HCT116 (cell line): ENCODE data around the gene MTG2. TPM values are rescaled to one million over a fixed set of nuclear protein-coding genes. Genes with fewer than 3 reads are reported as not detected.

Experiments
- ATAC-seq: fragments of 200-7000 bp; cut with Tn5 transposase; 2 replicates; pipeline ENCODE4 v1.9.1; 2020; ENCODE audit warnings: mild to moderate bottlenecking, moderate library complexity
- BruUV-seq: library from RNA; stranded (reverse); fragments of 400-500 nt; replicated peaks from 2 replicates; lab custom pipeline; 2021; lab: Mats Ljungman, UMichigan
- CTCF ChIA-PET: fragments of 300-600 bp; sonication (Branson Sonifier 250); formaldehyde crosslinking; loops from one replicate; lab custom pipeline; 2021; ENCODE audit warnings: antibody characterized with exemption; lab: Charles Lee
- POLR2A ChIA-PET: fragments of 300-600, 350-600 bp; sonication (Branson Sonifier 250); formaldehyde crosslinking; loops from one replicate; lab custom pipeline; 2021; ENCODE audit warnings: antibody characterized with exemption; lab: Charles Lee
- RAD21 ChIA-PET, 2 experiments: fragments of 300-600 bp; sonication (Branson Sonifier 250); formaldehyde crosslinking; loops; one replicate each; lab custom pipeline; 2023; ENCODE audit warnings: low total read pairs in 2 of 2; ENCODE audit not compliant: uncharacterized antibody in 2 of 2, unreplicated experiment in 2 of 2, low non-redundant PET in 1 of 2; lab: Charles Lee
- DNase-seq: peaks from one replicate; pipeline ENCODE4 v3.0.0-alpha.2; 2010; ENCODE audit warnings: low read depth, low spot score
- H2AFZ ChIP-seq: fragments of 200-600 bp; shearing (Covaris generic), sonication (generic); 2 replicates; pipeline ENCODE4 v1.6.1; 2017; ENCODE audit warnings: low read depth, mixed run types, mixed read lengths, antibody characterized with exemption, low read length; ENCODE audit not compliant: poor library complexity, severe bottlenecking
- H3K27ac ChIP-seq: 2 replicates; pipeline ENCODE4 v1.5.1; 2012; ENCODE audit warnings: low read depth, low read length
- H3K27me3 ChIP-seq: fragments of 200-600 bp; sonication (generic); 2 replicates; pipeline ENCODE4 v1.6.1; 2016; ENCODE audit warnings: mixed run types, low read length, mixed read lengths; ENCODE audit not compliant: insufficient read depth
- H3K36me3 ChIP-seq, 2 experiments: fragments of 200-500 bp in 1 of 2; fragments of 200-600 bp in 1 of 2; sonication (Bioruptor generic) in 1 of 2; sonication (generic) in 1 of 2; 2 replicates each; pipeline versions ENCODE4 v1.5.1 to v1.6.1; 2014 to 2016; ENCODE audit warnings: low read length in 2 of 2, inconsistent platforms in 1 of 2, mixed read lengths in 1 of 2, mixed run types in 1 of 2; ENCODE audit not compliant: insufficient read depth in 2 of 2, control insufficient read depth in 1 of 2
- H3K4me1 ChIP-seq, 2 experiments: fragments of 200-600 bp in 1 of 2; sonication (generic) in 1 of 2; 2 replicates each; pipeline versions ENCODE4 v1.5.1 to v1.6.1; 2012 to 2017; ENCODE audit warnings: low read length in 2 of 2, inconsistent platforms in 1 of 2, mild to moderate bottlenecking in 1 of 2, mixed read lengths in 1 of 2, mixed run types in 1 of 2, moderate library complexity in 1 of 2; ENCODE audit not compliant: insufficient read depth in 2 of 2, control insufficient read depth in 1 of 2
- H3K4me2 ChIP-seq: fragments of 200-600 bp; sonication (generic); 2 replicates; pipeline ENCODE4 v1.6.1; 2017; ENCODE audit warnings: mixed run types, low read length, mixed read lengths
- H3K4me3 ChIP-seq, 2 experiments: fragments of 200-600 bp in 1 of 2; sonication (generic) in 1 of 2; replicated peaks in 1 of 2; 2 replicates each; pipeline ENCODE4 v1.5.1; 2011 to 2016; ENCODE audit warnings: low read length in 2 of 2, control low read depth in 1 of 2, low read depth in 1 of 2, mild to moderate bottlenecking in 1 of 2, mixed read lengths in 1 of 2, mixed run types in 1 of 2
- H3K79me2 ChIP-seq: fragments of 200-600 bp; sonication (generic); 2 replicates; pipeline ENCODE4 v1.6.1; 2017; ENCODE audit warnings: mild to moderate bottlenecking, mixed run types, low read length, moderate library complexity, mixed read lengths; ENCODE audit not compliant: insufficient read depth
- H3K9ac ChIP-seq: fragments of 200-600 bp; sonication (generic); 2 replicates; pipeline ENCODE4 v1.6.1; 2016; ENCODE audit warnings: low read length, mixed read lengths
- H3K9me2 ChIP-seq: fragments of 200-600 bp; sonication (generic), shearing (Covaris generic); 2 replicates; pipeline ENCODE4 v1.6.1; 2017; ENCODE audit warnings: mixed run types, mild to moderate bottlenecking, moderate library complexity; ENCODE audit not compliant: insufficient read depth
- H3K9me3 ChIP-seq, 2 experiments: fragments of 200-500 bp in 1 of 2; fragments of 200-600 bp in 1 of 2; sonication (Bioruptor generic) in 1 of 2; sonication (generic) in 1 of 2; 2 replicates each; pipeline ENCODE4 v1.6.1; 2014 to 2017; ENCODE audit warnings: low read length in 2 of 2, mixed read lengths in 2 of 2, inconsistent platforms in 1 of 2, low read depth in 1 of 2, mild to moderate bottlenecking in 1 of 2, mixed run types in 1 of 2, moderate library complexity in 1 of 2; ENCODE audit not compliant: control insufficient read depth in 1 of 2, insufficient read depth in 1 of 2
- H4K20me1 ChIP-seq: fragments of 200-600 bp; sonication (generic), shearing (Covaris generic); 2 replicates; pipeline ENCODE4 v1.6.1; 2017; ENCODE audit warnings: mixed run types, mild to moderate bottlenecking, moderate library complexity; ENCODE audit not compliant: insufficient read depth
- ATF3 ChIP-seq: IDR thresholded peaks from 2 replicates; pipeline ENCODE4 v1.6.1; 2012
- CBX3 ChIP-seq: IDR thresholded peaks from 2 replicates; pipeline ENCODE4 v1.6.1; 2012; ENCODE audit warnings: low read depth
- CEBPB ChIP-seq: IDR thresholded peaks from 2 replicates; pipeline ENCODE4 v1.6.1; 2012; ENCODE audit warnings: low read depth
- CTCF ChIP-seq, 3 experiments: fragments of 200-600 bp in 1 of 3; sonication (generic) in 1 of 3; IDR thresholded peaks in 2 of 3; conservative IDR thresholded peaks in 1 of 3; 2 replicates each; pipeline ENCODE4 v1.5.1; 2012 to 2017; ENCODE audit warnings: low read depth in 2 of 3, low read length in 2 of 3, antibody characterized with exemption in 1 of 3, borderline replicate concordance in 1 of 3, control low read depth in 1 of 3, mild to moderate bottlenecking in 1 of 3, mixed read lengths in 1 of 3, mixed run types in 1 of 3, moderate library complexity in 1 of 3; ENCODE audit not compliant: insufficient read depth in 1 of 3
- ELF1 ChIP-seq: IDR thresholded peaks from 2 replicates; pipeline ENCODE4 v1.6.1; 2012; ENCODE audit warnings: low read depth, borderline replicate concordance
- EZH2 ChIP-seq: fragments of 200-600 bp; sonication (generic); IDR thresholded peaks from 2 replicates; pipeline ENCODE4 v1.6.1; 2017; ENCODE audit warnings: antibody characterized with exemption, mixed run types
- EZH2phosphoT487 ChIP-seq: fragments of 200-600 bp; IDR thresholded peaks from 2 replicates; pipeline ENCODE4 v1.6.1; 2018; ENCODE audit warnings: antibody characterized with exemption, borderline replicate concordance
- FOSL1 ChIP-seq: IDR thresholded peaks from 2 replicates; pipeline ENCODE4 v1.6.1; 2012; ENCODE audit warnings: low read depth
- JUND ChIP-seq: IDR thresholded peaks from 2 replicates; pipeline ENCODE4 v1.6.1; 2012
- MAX ChIP-seq: IDR thresholded peaks from 2 replicates; pipeline ENCODE4 v1.6.1; 2012
- POLR2A ChIP-seq: IDR thresholded peaks from 2 replicates; pipeline ENCODE4 v1.7.0; 2011; ENCODE audit warnings: borderline replicate concordance; ENCODE audit not compliant: insufficient read depth, insufficient read length; ENCODE audit errors: extremely low read depth
- POLR2AphosphoS5 ChIP-seq: IDR thresholded peaks from 2 replicates; pipeline ENCODE4 v1.6.1; 2011; ENCODE audit warnings: mild to moderate bottlenecking, low read depth, low read length, moderate library complexity
- RAD21 ChIP-seq: IDR thresholded peaks from 2 replicates; pipeline ENCODE4 v1.6.1; 2012; ENCODE audit warnings: low read depth, mild to moderate bottlenecking
- SRF ChIP-seq: IDR thresholded peaks from 2 replicates; pipeline ENCODE4 v1.6.1; 2012; ENCODE audit warnings: low read depth
- TCF7L2 ChIP-seq: IDR thresholded peaks from 2 replicates; pipeline ENCODE4 v1.7.0; 2011; ENCODE audit warnings: borderline replicate concordance, inconsistent platforms; ENCODE audit not compliant: insufficient read depth, insufficient read length; ENCODE audit errors: extremely low read depth
- ZBTB33 ChIP-seq: IDR thresholded peaks from 2 replicates; pipeline ENCODE4 v1.6.1; 2011; ENCODE audit warnings: mild to moderate bottlenecking, low read length, moderate library complexity; ENCODE audit not compliant: insufficient replicate concordance; ENCODE audit errors: extremely low read depth
- ZNF274 ChIP-seq: fragments of 200-500 bp; sonication (Bioruptor generic); IDR thresholded peaks from 2 replicates; pipeline ENCODE4 v1.6.1; 2014; ENCODE audit warnings: mild to moderate bottlenecking, low read depth, low read length, inconsistent platforms
- intact Hi-C: fragments of 100-400 bp; cut with micrococcal nuclease; formaldehyde crosslinking; loops from 2 replicates; pipeline ENCODE4 v1.10.0; 2022
- total RNA-seq: library from RNA; stranded (reverse); gene quantifications from one replicate; pipeline ENCODE4 v1.2.1, GENCODE V29; 2021; ENCODE audit not compliant: unreplicated experiment

MTG2 gene
- total RNA-seq, 1 experiment from 2014 or later, result 43.3 TPM

GRCh38 chr20:62192635-62193034 is 9.8 kb downstream of the MTG2 start (continued):
- TF ChIP-seq ZBTB33, result no peak

- Histone ChIP-seq H3K36me3 (peaks cover 8 to 19% of the 10 kb centered on the region in 2 experiments; a peak in 3 of 4 replicates), H3K9me2 (no peaks in the 10 kb centered on the region), H3K27ac (no peak overlapping the region), H3K4me2 (no peak overlapping the region), H3K9ac (no peak overlapping the region), H2AFZ (no peak overlapping the region), H3K9me3 (no peaks in the 10 kb centered on the region), H4K20me1 (no peaks in the 10 kb centered on the region), H3K4me1 (no peaks in the 10 kb centered on the region), H3K27me3 (no peaks in the 10 kb centered on the region), H3K79me2 (peaks cover 62% of the 10 kb centered on the region), H3K4me3 (no peak overlapping the region)
- CTCF ChIA-PET, result no interaction called here
- DNase-seq (no peak), ATAC-seq (no peak)
- POLR2A ChIA-PET, result no interaction called here
- no TSS peak for BruUV-seq
- intact Hi-C loops, result no loop called here
- RAD21 ChIA-PET, result no interaction called here
- TF ChIP-seq JUND (no peak), ZNF274 (no peak), EZH2phosphoT487 (no peak), ELF1 (no peak), CEBPB (no peak), MAX (no peak), TCF7L2 (no peak), POLR2A (no peak), CTCF (IDR thresholded peaks at IDR 0.05 in 2 of 3, conservative IDR thresholded peaks at IDR 0.05 in 1 of 3; ENCODE audit: borderline replicate concordance in 1 of 3, insufficient read depth in 1 of 3, low read depth in 2 of 3, low read length in 2 of 3) (no peak), POLR2AphosphoS5 (no peak), SRF (no peak), RAD21 (no peak), EZH2 (no peak), CBX3 (no peak), ATF3 (no peak), FOSL1 (no peak)
Observed at GRCh38 chr20:62193079-62194025, 10.5 kb downstream of the MTG2 start.
